Activated T-helper 2 cell treated with anti-CD3 and anti-CD28 coated beads, Interferon-gamma antibody, Interleukin-2, Interleukin-4, amounts not matched to agents 10 μg/mL and 5 μg/mL and 100 μg/mL, durations not matched to agents 14 hours and 24 hours and 36 hours (primary cell): ENCODE results near the gene SGMS1. TPM values are rescaled to one million over a fixed set of nuclear protein-coding genes. Genes with fewer than 3 reads are reported as not detected.
"Not testable (repeated sequence)": the region's sequence is repeated elsewhere in the genome, so short reads cannot be mapped to it uniquely, and the experiment has no call there.

Experiments
- DNase-seq: peaks from one replicate; pipeline ENCODE4 v3.0.0; 2021; ENCODE audit warnings: low spot score
- H3K27ac Mint-ChIP-seq: one replicate; pipeline ENCODE4 v1.8.0; 2021; ENCODE audit warnings: mixed read lengths
- H3K27me3 Mint-ChIP-seq: one replicate; pipeline ENCODE4 v1.8.0; 2021; ENCODE audit warnings: low read depth, mixed read lengths
- H3K36me3 Mint-ChIP-seq: one replicate; pipeline ENCODE4 v1.8.0; 2021; ENCODE audit warnings: low read depth, mixed read lengths
- H3K4me1 Mint-ChIP-seq: one replicate; pipeline ENCODE4 v1.8.0; 2021; ENCODE audit warnings: low read depth, mixed read lengths
- H3K4me3 Mint-ChIP-seq: one replicate; pipeline ENCODE4 v1.8.0; 2021; ENCODE audit warnings: low read depth, mild to moderate bottlenecking, moderate library complexity, mixed read lengths
- H3K9me3 Mint-ChIP-seq: one replicate; pipeline ENCODE4 v1.8.0; 2021; ENCODE audit warnings: mixed read lengths
- intact Hi-C: fragments of 100-400 bp; cut with micrococcal nuclease; formaldehyde crosslinking; loops from one replicate; pipeline ENCODE4 v1.15.1; 2023
- total RNA-seq: library from RNA; stranded (reverse); gene quantifications from 2 replicates; pipeline ENCODE4 v1.2.3, GENCODE V29; 2022

SGMS1 gene
- total RNA-seq, 1 donor from 2014 or later = 10.7 TPM

DNA sequence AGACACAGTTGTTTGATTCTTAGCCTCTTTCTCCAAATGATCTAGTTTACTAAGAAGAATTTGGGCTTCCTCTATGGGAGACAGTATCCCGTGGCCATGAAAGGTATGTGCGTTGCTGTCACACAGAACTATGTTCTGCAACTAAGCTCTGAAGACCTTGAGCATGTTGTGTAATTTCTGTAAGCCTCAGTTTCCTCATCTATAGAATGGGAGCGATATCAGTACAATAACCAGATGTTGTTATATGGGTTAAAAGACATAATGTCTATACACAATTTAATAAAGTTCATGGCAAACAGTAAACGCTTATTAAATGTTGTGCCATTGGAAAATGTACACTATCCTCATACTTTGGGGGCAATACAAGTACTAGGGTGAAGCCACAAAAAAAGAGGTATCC, 187.0 kb downstream of the SGMS1 start:
- H3K27me3 Mint-ChIP-seq = peaks cover 2% of the 10 kb centered on the region
- H3K36me3 Mint-ChIP-seq = peaks cover 12% of the 10 kb centered on the region
- DNase-seq = no peak
- peaks cover 54% of the 10 kb centered on the region for H3K4me1 Mint-ChIP-seq
- no peaks in the 10 kb centered on the region for H3K9me3 Mint-ChIP-seq
- no peak overlapping the region for H3K27ac Mint-ChIP-seq
- intact Hi-C loops = no loop called here
- no peak overlapping the region for H3K4me3 Mint-ChIP-seq

DNA sequence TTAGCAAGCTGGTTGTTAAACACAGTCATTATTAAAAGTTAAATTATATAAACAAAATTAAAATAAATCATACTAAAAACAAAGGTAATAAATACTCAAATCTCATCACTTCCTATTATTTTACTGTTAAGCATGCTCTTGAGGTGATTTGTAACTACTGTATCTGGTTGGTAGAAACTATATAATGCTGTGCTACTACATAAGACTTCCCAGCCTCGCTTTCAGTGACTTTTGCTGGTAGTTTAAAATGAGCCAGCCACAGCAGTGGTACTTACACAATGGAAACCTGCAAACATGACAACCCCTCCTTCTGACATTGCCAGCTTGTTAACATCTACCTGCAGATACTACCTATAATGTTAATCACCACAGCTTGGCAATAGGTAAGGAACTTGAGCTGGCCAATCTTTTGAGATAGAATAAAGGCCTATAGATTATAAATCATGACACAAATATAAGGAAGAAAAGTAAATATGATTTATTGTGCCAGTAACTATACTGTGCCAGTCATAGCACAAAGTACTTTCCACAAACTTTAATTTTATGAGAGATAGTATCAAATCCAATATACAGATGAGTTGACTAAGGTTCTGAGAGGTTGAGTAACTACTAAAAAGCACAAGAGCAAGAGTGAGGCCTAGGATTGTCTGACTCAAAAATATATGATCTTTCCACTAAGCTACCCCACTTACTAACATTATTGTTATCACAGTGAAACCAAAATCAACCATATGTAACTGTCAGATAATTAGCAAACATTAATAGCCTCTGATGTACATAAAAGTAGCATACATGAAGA, 191.3 kb downstream of the SGMS1 start:
- intact Hi-C loops = loop anchor here (1.0 to 5.0 kb wide), 5 partner anchors 35 to 204 kb away; no protein-coding TSS in a partner anchor
- Mint-ChIP-seq H3K4me1 (peaks cover 40% of the 10 kb centered on the region), H3K27me3 (peaks cover 8% of the 10 kb centered on the region), H3K27ac (peak overlapping the region; percentile 74), H3K36me3 (peaks cover 15% of the 10 kb centered on the region), H3K4me3 (peak overlapping the region; percentile 18), H3K9me3 (no peaks in the 10 kb centered on the region)
- DNase-seq = no peak

- H3K27me3 Mint-ChIP-seq = peaks cover 8% of the 10 kb centered on the region
- intact Hi-C loops = loop anchor here (1.0 to 5.0 kb wide), 5 partner anchors 34 to 205 kb away; no protein-coding TSS in a partner anchor
- H3K27ac Mint-ChIP-seq = peak overlapping the region; percentile 76
- H3K9me3 Mint-ChIP-seq = no peaks in the 10 kb centered on the region
- peak overlapping the region; percentile 37 for H3K4me3 Mint-ChIP-seq
- no peak for DNase-seq
- peaks cover 34% of the 10 kb centered on the region for H3K4me1 Mint-ChIP-seq
- peaks cover 15% of the 10 kb centered on the region for H3K36me3 Mint-ChIP-seq
Observed at GRCh38 chr10:50431791-50432190, 192.0 kb downstream of the SGMS1 start.

- H3K4me1 Mint-ChIP-seq = peaks cover 39% of the 10 kb centered on the region
- H3K9me3 Mint-ChIP-seq = no peaks in the 10 kb centered on the region
- intact Hi-C loops = loop anchor here (5.0 kb wide), 1 partner anchor 154 kb away; no protein-coding TSS in a partner anchor
- DNase-seq = no peak
- peaks cover 8% of the 10 kb centered on the region for H3K27me3 Mint-ChIP-seq
- H3K27ac Mint-ChIP-seq = no peak overlapping the region
- H3K4me3 Mint-ChIP-seq = no peak overlapping the region
- peaks cover 15% of the 10 kb centered on the region for H3K36me3 Mint-ChIP-seq
Observed at GRCh38 chr10:50431133-50431532, 192.6 kb downstream of the SGMS1 start.

DNA sequence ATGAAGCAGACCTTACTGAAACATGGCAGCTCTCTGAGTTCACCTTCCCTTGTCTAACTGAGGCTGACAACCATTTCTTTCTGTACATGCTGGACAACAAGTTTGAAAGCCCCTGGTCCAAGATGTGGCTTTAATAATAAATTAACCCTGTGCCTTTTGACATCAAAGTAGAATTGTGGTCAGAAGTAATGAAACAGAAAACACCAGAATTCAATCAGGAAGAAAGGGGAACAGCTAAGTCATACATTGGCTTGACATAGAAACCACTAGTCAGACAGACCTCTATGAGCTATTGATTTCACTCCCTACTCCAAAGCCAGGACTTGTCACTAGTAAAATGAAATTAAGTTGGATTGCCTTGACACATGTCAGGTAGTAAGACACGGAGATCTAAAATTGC, 197.3 kb downstream of the SGMS1 start:
- intact Hi-C loops = loop anchor here (1.0 kb wide), 1 partner anchor 8 kb away; no protein-coding TSS in a partner anchor
- Mint-ChIP-seq H3K9me3 (no peaks in the 10 kb centered on the region), H3K27me3 (peaks cover 5% of the 10 kb centered on the region), H3K4me3 (no peak overlapping the region), H3K36me3 (peaks cover 5% of the 10 kb centered on the region), H3K27ac (no peak overlapping the region), H3K4me1 (peaks cover 19% of the 10 kb centered on the region)
- no peak for DNase-seq

DNA sequence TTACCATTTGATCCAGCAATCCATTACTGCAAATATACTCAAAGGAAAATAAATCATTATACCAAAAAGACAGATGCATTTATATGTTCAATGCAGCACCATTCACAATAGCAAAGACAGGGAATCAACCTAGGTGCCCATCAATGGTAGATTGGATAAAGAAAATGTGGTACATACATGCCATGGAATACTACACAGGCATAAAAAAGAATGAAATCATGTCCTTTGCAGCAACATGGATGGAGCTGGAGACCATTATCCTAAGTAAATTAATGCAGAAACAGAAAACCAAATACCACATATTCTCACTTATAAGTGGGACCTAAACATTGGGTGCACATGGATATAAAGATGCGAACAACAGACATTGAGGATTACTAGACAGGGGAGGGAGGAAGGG, 198.5 kb downstream of the SGMS1 start:
- H3K36me3 Mint-ChIP-seq, H3K4me3 Mint-ChIP-seq, intact Hi-C loops, H3K27me3 Mint-ChIP-seq, H3K9me3 Mint-ChIP-seq, DNase-seq, H3K27ac Mint-ChIP-seq: not testable (repeated sequence)
- peaks cover 22% of the 10 kb centered on the region for H3K4me1 Mint-ChIP-seq

DNA sequence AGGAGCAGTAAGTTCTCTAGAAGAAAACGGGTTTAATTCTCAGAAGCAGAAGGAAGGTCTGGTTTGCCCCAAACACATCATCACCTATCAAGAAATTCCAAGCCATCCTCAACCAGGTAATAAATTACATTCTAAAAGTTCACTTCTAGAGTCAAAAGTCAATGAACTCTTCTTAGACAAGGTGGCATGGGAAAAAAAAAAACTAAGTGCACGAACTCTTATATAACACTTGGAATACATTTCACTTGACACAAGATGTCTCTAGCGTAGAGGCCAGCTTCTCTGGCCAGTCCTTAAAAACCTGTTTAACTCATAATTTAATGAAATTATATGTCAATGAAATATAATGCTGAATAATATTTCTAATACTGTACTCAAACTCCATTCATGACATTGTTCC, 200.3 kb downstream of the SGMS1 start:
- Mint-ChIP-seq H3K36me3 (peaks cover 3% of the 10 kb centered on the region), H3K27me3 (no peaks in the 10 kb centered on the region), H3K9me3 (no peaks in the 10 kb centered on the region), H3K4me1 (peaks cover 28% of the 10 kb centered on the region), H3K27ac (no peak overlapping the region), H3K4me3 (no peak overlapping the region)
- intact Hi-C loops = loop anchor here (5.0 kb wide), 1 partner anchor 56 kb away; no protein-coding TSS in a partner anchor
- DNase-seq = no peak

DNA sequence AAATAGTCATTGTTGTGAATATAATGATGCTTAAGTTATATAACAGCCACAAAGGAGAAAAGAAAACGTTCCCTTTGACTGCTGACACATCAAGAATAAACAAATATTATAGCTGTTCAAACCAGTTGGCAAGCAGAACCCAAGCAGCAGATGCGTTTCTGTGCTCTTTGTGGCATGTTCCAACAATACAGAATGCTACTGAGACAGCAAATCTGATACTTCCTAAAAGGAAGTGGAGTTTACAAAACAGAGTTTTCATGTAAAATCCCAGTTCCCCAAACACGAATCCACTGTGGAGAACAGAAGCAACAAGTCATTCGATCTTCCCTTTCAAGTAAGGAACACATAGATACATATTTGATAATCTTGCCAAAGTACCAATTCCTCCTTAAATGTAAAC, 201.5 kb downstream of the SGMS1 start:
- H3K4me3 Mint-ChIP-seq = no peak overlapping the region
- DNase-seq = no peak
- intact Hi-C loops = loop anchor here (5.0 kb wide), 1 partner anchor 55 kb away; no protein-coding TSS in a partner anchor
- H3K36me3 Mint-ChIP-seq = peaks cover 3% of the 10 kb centered on the region
- no peak overlapping the region for H3K27ac Mint-ChIP-seq
- H3K4me1 Mint-ChIP-seq = peaks cover 35% of the 10 kb centered on the region
- H3K27me3 Mint-ChIP-seq = no peaks in the 10 kb centered on the region
- H3K9me3 Mint-ChIP-seq = no peaks in the 10 kb centered on the region

DNA sequence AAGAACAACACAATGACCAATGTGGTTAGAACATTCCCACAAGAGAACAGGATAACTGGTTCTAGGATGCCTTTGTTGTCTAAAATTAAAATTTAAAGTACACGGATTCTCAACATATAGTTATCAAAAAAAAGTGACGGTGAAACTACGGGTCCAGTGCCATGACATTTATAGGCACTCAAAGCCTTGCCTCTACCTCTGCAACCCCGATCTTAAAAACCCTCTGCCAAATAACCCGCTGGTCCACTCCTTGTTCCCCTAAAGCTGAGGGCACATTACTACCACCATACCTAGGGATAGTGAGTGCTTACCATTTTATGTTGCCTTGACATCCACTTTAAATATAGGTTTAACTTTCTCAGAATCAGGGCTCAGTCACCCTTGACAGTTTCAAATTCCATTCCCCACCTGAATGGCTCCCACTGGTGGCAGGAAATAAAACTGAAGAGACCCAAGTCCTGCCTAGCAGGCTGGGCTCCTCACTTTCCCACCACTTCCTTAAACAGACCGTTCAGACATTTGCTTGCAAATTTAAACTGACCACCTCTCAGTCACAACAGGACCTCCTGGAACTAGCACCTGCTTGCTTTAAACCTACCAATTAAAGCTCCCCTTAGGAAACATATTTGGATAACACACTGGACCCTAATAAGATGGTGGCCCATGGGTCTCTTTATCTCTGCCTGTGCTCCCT, 202.6 kb downstream of the SGMS1 start:
- Mint-ChIP-seq H3K4me1 (peaks cover 33% of the 10 kb centered on the region), H3K27ac (no peak overlapping the region)

GRCh38 chr10:50420196-50420595, 203.6 kb downstream of the SGMS1 start:
- peaks cover 40% of the 10 kb centered on the region for H3K4me1 Mint-ChIP-seq
- no peaks in the 10 kb centered on the region for H3K27me3 Mint-ChIP-seq
- no peak overlapping the region for H3K4me3 Mint-ChIP-seq
- intact Hi-C loops = loop anchor here (2.0 to 5.0 kb wide), 2 partner anchors 53 to 95 kb away; no protein-coding TSS in a partner anchor
- H3K27ac Mint-ChIP-seq = no peak overlapping the region
- DNase-seq = no peak
- peaks cover 4% of the 10 kb centered on the region for H3K36me3 Mint-ChIP-seq
- H3K9me3 Mint-ChIP-seq = no peaks in the 10 kb centered on the region

More for the DNA sequence above, 202.6 kb downstream of the SGMS1 start:
- Mint-ChIP-seq H3K36me3 (peaks cover 3% of the 10 kb centered on the region), H3K9me3 (no peaks in the 10 kb centered on the region), H3K27me3 (no peaks in the 10 kb centered on the region), H3K4me3 (no peak overlapping the region)
- intact Hi-C loops = loop anchor here (2.0 to 5.0 kb wide), 2 partner anchors 54 to 96 kb away; no protein-coding TSS in a partner anchor
- DNase-seq = no peak

- H3K27me3 Mint-ChIP-seq = no peaks in the 10 kb centered on the region
- intact Hi-C loops = loop anchor here (2.0 to 5.0 kb wide), 2 partner anchors 52 to 95 kb away; no protein-coding TSS in a partner anchor
- DNase-seq = no peak
- H3K4me3 Mint-ChIP-seq = no peak overlapping the region
- H3K9me3 Mint-ChIP-seq = no peaks in the 10 kb centered on the region
- no peak overlapping the region for H3K27ac Mint-ChIP-seq
- H3K36me3 Mint-ChIP-seq = peaks cover 3% of the 10 kb centered on the region
- peaks cover 42% of the 10 kb centered on the region for H3K4me1 Mint-ChIP-seq
Observed at GRCh38 chr10:50419756-50420155, 204.0 kb downstream of the SGMS1 start.

DNA sequence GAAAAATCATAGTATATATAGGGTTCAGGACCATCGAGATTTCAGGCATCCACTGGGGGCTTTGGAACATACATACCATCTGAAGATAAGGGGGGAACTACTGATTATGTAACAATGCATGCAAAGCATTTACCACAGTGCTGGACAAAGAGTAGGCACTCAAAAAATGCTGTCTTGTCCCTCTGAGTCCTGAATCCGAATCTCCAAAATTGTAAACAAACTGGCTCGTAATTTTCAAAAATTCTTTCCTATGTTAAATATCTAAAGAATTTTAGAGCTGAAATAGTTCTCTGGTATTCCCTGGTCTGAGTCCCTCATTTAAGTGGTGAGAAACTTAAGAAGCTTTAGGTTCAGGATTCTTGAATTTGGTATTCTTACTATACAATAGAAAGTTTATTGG, 204.7 kb downstream of the SGMS1 start:
- peaks cover 46% of the 10 kb centered on the region for H3K4me1 Mint-ChIP-seq
- intact Hi-C loops = no loop called here
- no peak overlapping the region for H3K27ac Mint-ChIP-seq
- H3K27me3 Mint-ChIP-seq = no peaks in the 10 kb centered on the region
- no peaks in the 10 kb centered on the region for H3K9me3 Mint-ChIP-seq
- no peak overlapping the region for H3K4me3 Mint-ChIP-seq
- no peak for DNase-seq
- peaks cover 3% of the 10 kb centered on the region for H3K36me3 Mint-ChIP-seq
